Upper lobe of right lung (tissue), 1 donor: ENCODE data around the gene PRKCE. TPM values are rescaled to one million over a fixed set of nuclear protein-coding genes. Genes with fewer than 3 reads are reported as not detected.

Experiments used
- ATAC-seq: fragments of 200-7000 bp; cut with Tn5 transposase; one replicate; pipeline ENCODE4 v1.9.1; 2020; ENCODE audit warnings: mild to moderate bottlenecking, moderate library complexity
- DNase-seq: peaks from one replicate; pipeline ENCODE4 v3.0.0-alpha.2; 2020
- H3K27ac ChIP-seq: fragments of 200-600 bp; one replicate; pipeline ENCODE4 v1.8.0; 2022
- H3K27me3 ChIP-seq: fragments of 200-600 bp; one replicate; pipeline ENCODE4 v1.8.0; 2022; ENCODE audit warnings: mild to moderate bottlenecking
- H3K36me3 ChIP-seq: fragments of 200-600 bp; one replicate; pipeline ENCODE4 v1.8.0; 2022
- H3K4me1 ChIP-seq: fragments of 200-600 bp; one replicate; pipeline ENCODE4 v1.8.0; 2022
- H3K4me3 ChIP-seq: fragments of 200-600 bp; one replicate; pipeline ENCODE4 v1.8.0; 2022; ENCODE audit warnings: mild to moderate bottlenecking
- H3K9me3 ChIP-seq: fragments of 200-600 bp; one replicate; pipeline ENCODE4 v1.8.0; 2022
- intact Hi-C: fragments of 100-400 bp; cut with DNase I; formaldehyde crosslinking; loops from one replicate; pipeline ENCODE4 v1.11.0; 2022
- total RNA-seq: library from RNA; stranded (reverse); fragmentation: NEBNext Ultra II Directional; extraction: Animal tissue kit (Norgen Biotek cat#: 25700); gene quantifications from one replicate; pipeline ENCODE4 v1.2.1, GENCODE V29; 2021
- TF ChIP-seq, protein P1 (sequence below): fragments of 200-600 bp; IDR thresholded peaks from one replicate; pipeline ENCODE4 v1.8.0; 2022; ENCODE audit warnings: antibody characterized with exemption
- donor health status: DM: no; HTN: yes; CAD: no; lungs with severe emphysema.

The PRKCE gene
- total RNA-seq, 1 donor from 2014 or later, result 65.6 TPM

- intact Hi-C loops, result no loop called here
- H3K9me3 ChIP-seq, result no peaks in the 10 kb centered on the region
- no peaks in the 10 kb centered on the region for H3K36me3 ChIP-seq
- no peak overlapping the region for H3K4me3 ChIP-seq
- TF ChIP-seq, protein P1, sequence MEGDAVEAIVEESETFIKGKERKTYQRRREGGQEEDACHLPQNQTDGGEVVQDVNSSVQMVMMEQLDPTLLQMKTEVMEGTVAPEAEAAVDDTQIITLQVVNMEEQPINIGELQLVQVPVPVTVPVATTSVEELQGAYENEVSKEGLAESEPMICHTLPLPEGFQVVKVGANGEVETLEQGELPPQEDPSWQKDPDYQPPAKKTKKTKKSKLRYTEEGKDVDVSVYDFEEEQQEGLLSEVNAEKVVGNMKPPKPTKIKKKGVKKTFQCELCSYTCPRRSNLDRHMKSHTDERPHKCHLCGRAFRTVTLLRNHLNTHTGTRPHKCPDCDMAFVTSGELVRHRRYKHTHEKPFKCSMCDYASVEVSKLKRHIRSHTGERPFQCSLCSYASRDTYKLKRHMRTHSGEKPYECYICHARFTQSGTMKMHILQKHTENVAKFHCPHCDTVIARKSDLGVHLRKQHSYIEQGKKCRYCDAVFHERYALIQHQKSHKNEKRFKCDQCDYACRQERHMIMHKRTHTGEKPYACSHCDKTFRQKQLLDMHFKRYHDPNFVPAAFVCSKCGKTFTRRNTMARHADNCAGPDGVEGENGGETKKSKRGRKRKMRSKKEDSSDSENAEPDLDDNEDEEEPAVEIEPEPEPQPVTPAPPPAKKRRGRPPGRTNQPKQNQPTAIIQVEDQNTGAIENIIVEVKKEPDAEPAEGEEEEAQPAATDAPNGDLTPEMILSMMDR, result no peak
- H3K4me1 ChIP-seq, result no peaks in the 10 kb centered on the region
- DNase-seq, result no peak
- ATAC-seq, result no peak
- no peak overlapping the region for H3K27ac ChIP-seq
- H3K27me3 ChIP-seq, result no peaks in the 10 kb centered on the region
These were observed 96.8 kb downstream of the PRKCE start for GRCh38 chr2:45748239-45748638.

DNA sequence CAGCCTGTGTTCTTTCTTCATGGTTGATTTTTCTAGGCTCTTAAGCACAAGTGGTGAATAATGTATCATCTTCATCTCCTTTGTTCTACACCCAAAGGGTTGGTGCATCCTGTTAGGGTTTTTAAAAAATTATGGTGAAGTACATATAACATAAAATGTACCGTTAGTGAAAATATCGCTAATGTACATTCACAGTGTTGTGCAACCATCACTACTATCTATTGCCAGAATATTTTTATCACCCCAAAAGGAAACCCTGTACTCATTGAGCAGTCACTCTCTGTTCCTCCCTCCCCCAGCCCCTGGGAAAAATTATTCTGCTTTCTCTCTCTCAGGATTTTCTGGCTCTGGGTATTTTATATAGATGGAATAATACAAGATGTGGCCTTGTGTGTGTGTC is 98.5 kb downstream of the PRKCE start:
- no peak overlapping the region for H3K27ac ChIP-seq
- H3K4me1 ChIP-seq, result peaks cover 5% of the 10 kb centered on the region
- intact Hi-C loops, result no loop called here
- TF ChIP-seq, protein P1, result no peak
- ATAC-seq (no peak), DNase-seq (no peak)
- no peaks in the 10 kb centered on the region for H3K36me3 ChIP-seq
- no peak overlapping the region for H3K4me3 ChIP-seq
- no peaks in the 10 kb centered on the region for H3K27me3 ChIP-seq
- no peaks in the 10 kb centered on the region for H3K9me3 ChIP-seq

DNA sequence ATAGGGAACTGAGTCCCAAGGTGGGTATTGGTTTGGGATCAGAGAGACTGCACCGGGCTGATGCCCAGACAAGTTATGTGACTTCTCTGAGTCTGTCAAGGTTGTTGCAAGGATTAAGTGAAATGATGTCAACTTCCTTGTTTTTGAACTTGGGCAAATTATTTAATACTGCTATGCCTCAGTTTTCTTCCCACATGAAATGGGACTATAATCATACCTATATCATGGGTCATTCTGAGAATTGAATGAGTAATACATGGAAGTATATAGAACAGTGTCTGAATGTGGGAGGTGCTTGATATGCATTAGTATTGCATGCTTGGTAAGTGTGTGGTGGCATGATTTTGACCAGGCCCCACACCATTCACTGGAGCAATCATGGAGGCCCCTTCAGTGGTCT is 99.0 kb downstream of the PRKCE start:
- no peak overlapping the region for H3K27ac ChIP-seq
- H3K36me3 ChIP-seq, result no peaks in the 10 kb centered on the region
- no peak overlapping the region for H3K4me3 ChIP-seq
- H3K27me3 ChIP-seq, result no peaks in the 10 kb centered on the region
- H3K9me3 ChIP-seq, result no peaks in the 10 kb centered on the region
- TF ChIP-seq, protein P1, result no peak
- intact Hi-C loops, result no loop called here
- ATAC-seq (no peak), DNase-seq (no peak)
- peaks cover 5% of the 10 kb centered on the region for H3K4me1 ChIP-seq

GRCh38 chr2:45753381-45753780 is 101.9 kb downstream of the PRKCE start:
- no peak overlapping the region for H3K4me3 ChIP-seq
- intact Hi-C loops, result no loop called here
- H3K9me3 ChIP-seq, result no peaks in the 10 kb centered on the region
- H3K27ac ChIP-seq, result no peak overlapping the region
- TF ChIP-seq, protein P1, result no peak
- no peak for ATAC-seq
- no peaks in the 10 kb centered on the region for H3K27me3 ChIP-seq
- H3K4me1 ChIP-seq, result peaks cover 5% of the 10 kb centered on the region
- no peaks in the 10 kb centered on the region for H3K36me3 ChIP-seq
- DNase-seq, result no peak

DNA sequence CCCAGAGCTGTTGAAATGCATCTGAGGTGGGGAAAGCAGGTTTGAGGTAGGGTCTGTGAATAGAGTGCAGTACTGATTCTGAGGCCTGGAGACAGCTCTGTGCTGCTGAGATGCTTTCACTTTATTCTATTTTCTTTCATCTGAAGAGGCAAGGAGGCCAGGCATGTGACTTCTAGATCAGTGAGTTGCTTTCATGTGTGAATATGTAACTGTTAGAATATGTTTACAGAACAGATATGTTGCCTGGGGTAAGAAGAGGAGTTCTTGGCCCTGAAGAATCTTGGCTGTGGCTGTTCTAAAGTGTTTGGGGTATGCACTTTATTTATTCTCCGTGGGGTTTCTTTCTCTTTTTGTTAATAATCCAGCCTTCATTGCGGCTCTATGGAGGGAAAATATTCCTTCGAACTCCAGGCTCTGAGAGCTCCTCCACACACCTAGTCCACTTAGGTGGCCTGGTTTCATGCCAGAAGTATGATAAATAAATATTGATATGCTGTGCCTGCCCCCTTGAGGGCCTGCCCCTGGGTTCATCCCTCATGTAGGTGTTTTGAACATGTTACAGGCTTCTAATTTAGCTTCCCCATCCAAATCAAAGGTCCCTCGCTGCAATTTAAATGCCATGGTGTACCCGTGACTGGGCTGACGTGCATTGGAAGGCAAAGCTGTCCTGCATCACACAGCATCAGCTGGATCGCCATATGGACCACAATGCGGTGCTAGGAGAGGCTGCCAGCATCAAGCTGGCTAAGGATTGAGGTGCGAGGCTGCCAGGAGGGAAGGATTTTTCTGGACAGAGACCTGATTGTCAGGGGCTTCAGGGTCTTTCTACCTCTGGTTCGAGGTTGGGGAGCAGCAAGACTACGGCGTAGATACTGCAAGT is 102.9 kb downstream of the PRKCE start:
- no peak for ATAC-seq
- H3K4me3 ChIP-seq, result no peak overlapping the region
- no peaks in the 10 kb centered on the region for H3K36me3 ChIP-seq
- H3K9me3 ChIP-seq, result no peaks in the 10 kb centered on the region
- no peaks in the 10 kb centered on the region for H3K27me3 ChIP-seq
- TF ChIP-seq, protein P1, result no peak
- peaks cover 5% of the 10 kb centered on the region for H3K4me1 ChIP-seq
- DNase-seq, result no peak
- no peak overlapping the region for H3K27ac ChIP-seq
- intact Hi-C loops, result no loop called here
